Activated CD4-positive, alpha-beta T cell treated with anti-CD3 and anti-CD28 coated beads, Interleukin-2, amount 50 U/mL, for 1 hour (primary cell): ENCODE results near the gene GMEB2.
"Not testable (repeated sequence)": the region's sequence is repeated elsewhere in the genome, so short reads cannot be mapped to it uniquely, and the experiment has no call there.

Experiments used
- DNase-seq: peaks from one replicate; pipeline ENCODE4 v3.0.0-alpha.2; 2020

Gene GMEB2

DNA sequence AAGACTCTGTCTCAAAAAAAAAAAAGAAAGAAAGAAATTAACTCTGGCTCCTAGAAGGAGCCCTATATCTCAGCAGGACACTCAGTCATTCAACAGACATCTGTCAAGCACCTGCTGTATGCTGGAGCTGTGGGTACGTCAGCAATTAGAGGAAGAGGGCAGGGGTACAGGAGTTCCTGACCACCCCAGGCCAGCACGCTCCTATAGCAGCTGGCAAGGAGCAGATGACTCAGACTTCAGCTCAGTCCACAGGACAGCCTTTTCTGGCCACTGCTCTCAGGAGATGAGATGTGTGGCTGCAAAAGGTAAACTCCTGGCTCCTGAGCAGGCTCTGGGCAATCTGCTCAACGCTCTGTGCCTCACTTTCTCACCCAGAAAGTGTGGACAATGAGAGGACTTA is 29.6 kb upstream of the GMEB2 start:
- no peak for DNase-seq

DNA sequence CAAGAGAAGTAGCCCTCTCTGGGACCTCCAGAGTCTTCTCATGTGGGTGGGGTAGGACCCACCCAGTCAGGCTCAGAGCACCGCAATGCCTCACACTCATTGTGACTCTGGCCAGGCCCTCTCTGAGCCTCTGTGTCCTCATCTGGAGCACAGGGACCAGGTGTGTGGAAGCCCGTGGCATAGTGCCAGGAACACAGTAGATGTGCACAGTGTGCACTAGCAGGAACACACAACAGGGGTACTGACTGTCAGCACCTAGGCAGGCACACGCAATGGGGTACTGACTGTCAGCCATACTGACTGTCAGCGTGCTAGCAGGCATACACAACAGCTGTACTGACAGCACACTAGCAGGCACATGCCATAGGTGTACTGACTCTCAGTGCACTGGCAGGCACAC is 28.3 kb upstream of the GMEB2 start:
- DNase-seq = no peak

DNA sequence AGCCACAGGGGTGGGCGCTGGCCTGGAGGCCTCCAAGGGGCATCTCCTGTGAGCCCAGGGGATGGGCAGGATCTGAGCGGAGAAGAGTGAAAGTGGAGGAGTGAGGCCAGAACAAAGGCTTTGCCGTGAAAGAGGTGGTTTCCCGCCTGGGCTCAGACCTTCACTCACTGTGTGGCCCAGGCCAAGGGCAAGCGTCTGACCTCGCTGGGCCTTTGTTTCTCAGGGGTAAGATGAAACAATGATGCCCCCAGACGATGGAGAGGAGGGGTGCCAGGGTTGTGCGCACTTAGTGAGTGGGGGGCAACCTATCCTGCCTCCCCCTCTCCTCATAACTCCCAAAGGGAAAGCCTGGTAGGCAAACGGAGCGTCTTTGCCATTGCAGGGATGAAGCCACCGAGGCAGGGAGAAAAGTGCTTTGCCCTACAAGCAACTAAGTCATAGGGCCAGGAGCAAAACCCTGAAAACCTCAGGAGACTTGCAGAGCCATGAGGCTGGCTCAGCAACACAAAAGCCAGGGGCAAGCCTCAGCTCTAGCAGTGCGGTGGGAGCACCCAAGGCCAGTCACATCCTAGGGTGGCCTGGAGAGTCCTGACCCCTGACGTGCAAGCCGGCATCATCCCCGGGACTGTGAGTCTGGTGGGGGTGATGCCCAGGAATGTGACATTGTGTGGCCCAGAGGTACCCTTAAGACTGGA is 27.2 kb upstream of the GMEB2 start:
- DNase-seq = no peak

DNA sequence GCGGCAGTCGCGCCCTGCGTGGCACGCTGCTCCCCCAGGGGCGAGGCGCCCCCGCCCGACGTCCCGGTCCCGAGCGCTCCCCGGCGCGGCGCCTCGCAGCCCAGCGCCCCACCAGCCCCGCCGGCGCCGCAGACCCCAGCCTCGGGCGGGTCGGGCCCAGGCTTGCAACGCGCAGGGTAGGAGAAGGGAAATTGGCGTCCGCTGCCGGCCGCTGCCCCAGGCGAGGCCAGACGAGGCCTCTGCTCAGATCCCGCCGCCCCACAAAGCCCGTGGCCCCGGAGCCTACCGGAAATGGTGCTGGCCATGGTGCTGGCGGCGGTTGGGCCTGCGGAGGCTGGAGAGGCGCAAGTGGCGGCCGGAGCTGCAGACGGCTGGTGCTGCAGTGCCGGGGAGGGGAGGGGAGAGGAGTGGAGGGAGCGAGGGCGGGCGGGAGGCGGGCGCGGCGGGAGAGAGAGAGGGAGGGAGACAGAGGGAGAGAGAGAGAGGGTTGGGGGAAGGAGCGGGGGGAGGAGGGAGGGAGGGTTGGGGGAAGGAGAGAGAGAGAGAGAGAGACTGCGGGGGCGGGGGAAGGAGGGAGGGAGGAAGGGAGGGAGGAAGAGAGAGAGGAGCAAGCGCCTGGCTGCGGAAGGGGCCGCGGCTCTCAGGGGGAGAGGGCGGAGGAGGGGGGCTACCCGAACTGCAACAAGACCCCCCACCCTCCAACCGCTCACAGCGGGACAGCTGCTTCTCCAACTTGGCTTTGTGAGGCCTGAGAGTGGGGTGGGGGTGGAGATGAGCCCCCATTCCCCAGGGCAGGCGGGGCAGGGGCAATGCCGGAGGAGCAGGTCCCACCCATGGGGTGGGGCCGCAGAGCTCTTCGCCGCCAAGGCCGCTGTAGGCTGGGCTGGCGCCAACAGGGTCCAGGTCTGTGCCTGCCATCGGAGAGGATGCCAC is 26.4 kb upstream of the GMEB2 start, which contains the start of gene STMN3:
Gene STMN3 (minus strand): TSS at position 384 of the 933 bp plus-strand sequence. CDS start 79 bp downstream, at position 305.
- DNase-seq = peak; percentile 65

DNA sequence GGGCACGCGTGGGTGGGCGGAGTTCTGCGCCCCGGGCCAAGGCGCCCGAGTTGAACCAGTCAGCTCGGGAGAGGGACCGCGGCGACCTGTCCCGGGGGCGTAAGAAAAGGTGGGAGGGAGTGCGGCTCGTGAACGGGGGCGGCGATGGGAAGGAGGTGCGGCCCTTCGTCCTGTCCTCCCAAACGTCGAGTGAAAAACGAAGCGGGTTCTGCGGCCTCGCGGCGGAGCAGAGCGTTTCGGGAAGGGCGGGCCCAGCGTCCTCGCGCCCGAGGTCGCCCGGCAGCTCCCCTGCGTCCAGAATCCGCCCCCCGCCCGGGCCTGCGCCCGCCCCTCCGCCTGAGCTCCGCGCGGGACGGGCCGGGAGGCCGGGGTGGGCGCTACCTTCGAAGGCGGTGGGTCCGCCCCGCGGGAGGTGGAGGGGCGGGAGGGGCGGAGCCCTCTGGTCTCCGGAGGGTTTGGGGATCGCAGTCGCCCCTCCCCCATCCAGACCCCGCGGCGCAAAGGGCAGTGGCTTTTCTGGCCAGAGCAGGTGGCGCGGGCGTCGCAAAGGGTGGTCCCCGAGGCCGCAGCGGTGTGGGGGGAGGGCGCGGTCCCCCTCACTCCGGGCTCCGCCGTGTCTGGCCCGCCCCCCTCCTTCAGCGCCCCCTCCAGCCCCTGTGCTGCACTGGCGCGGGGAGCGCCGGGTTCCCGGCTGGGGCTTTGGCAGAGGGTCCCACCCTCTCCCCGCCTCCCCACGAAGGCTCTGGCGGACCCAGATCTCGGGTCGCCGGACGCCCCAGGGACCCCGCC is 25.5 kb upstream of the GMEB2 start:
- DNase-seq = peak; percentile 22

DNA sequence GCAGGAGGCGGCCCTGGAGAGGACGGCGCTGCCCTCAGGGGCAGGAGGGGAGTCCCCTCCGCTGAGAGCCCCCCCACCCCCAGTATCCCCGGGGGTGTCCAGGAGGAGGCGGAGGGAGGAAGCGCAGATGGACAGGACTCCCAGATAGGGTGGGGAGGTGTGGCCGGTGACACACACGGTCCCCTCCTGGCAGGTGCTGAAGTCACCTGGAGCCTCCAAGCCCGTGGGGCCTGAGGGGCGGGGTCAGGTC is 25.0 kb upstream of the GMEB2 start:
- peak; percentile 53 for DNase-seq

DNA sequence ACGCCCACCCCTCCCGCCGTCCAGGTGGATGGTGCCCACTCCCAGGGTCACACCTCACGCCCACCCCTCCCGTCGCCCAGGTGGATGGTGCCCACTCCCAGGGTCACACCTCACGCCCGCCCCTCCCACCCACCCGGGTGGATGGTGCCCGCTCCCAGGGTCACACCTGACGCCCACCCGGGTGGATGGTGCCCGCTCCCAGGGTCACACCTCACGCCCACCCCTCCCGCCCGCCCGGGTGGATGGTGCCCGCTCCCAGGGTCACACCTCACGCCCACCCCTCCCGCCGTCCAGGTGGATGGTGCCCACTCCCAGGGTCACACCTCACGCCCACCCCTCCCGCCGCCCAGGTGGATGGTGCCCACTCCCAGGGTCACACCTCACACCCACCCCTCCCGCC is 23.6 kb upstream of the GMEB2 start:
- DNase-seq = not testable (repeated sequence)

DNA sequence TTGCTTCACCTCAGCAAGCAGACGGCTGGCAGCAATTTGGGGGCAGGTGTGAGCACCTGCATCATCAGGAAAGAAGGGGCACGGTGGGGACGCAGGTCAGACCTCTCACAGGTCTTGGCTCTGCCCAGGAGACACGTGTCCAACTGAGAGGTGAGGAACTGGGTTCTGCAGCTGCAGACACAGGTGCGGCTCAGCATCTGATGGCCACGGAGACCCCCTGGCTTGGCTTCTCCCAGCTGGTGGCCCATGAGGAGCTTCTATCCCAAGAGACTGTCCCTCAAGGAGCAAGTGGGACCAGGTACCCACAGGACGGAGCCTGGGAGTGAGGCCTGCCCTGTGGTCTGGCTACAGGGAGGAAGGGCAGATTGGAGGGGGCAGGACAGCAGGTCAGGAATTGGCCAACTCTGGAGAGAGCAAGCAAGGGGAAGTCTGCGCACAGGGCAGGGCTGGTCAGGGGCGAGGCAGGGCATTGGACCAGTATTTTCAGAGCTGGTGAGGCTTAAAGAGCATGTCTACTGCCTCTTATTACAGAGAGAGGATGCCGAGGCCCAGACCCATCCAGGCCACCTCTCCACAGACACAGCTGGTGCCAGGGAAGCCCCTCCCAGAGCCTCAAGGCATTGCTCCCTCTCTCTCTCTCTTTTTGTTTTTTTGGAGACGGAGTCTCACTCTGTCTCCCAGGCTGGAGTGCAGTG is 22.1 kb upstream of the GMEB2 start:
- no peak for DNase-seq

DNA sequence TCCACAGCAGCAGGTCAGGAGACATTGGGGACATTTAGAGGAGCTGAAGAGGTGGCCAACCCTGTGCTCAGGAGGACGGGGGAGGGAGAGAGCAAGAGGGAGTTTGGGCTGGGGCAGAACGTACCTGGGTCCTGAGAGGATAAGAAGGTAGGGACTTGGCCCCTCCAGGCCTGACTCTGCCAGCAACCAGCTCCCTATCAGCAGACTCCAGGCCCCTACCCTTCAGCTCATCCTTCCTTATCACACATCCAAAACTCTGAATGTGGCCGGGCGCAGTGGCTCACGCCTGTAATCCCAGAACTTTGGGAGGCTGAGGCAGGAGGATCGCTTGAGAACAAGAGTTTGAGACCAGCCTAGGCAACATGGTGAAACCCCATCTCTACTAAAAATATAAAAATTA is 21.3 kb upstream of the GMEB2 start:
- DNase-seq = no peak

DNA sequence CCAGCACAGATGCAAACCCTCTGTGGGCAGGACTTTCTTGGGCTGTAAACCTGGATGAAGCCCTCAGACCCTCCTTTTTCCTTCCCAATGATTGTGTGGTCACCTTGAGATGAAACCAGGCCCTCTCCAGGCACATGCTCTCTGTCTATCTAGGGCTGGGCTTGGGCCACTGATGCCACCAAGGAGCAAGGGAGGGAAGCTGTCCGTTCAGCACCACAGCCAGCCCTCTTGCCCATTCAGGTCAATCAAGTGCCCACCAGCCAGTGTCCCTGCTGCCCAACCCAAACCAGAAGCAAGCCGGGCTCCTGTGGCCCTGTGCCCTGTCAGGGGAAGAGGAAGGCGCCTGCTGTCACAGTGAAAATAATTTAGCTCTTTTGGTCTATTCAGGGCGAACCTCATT is 18.3 kb upstream of the GMEB2 start:
- DNase-seq = no peak

DNA sequence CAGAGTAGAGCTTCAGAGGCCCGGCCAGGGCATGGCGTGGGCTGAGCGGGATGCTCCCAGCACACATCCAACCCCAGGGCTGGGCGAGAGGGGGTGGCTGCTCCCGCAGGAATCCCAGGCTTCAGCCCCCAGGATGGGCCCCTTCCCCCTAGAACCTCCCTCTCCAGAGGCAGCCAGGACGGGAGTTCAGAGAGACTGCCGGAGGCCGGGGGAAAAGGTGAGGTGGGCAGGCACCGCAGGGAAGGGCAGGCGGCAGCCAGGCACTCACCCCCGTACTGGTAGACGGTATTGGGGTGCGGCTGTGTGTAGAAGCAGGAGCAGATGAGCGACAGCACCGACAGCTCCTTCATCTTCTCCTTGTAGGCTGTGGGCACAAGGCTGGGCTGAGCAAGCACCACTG is 17.0 kb upstream of the GMEB2 start:
- no peak for DNase-seq

DNA sequence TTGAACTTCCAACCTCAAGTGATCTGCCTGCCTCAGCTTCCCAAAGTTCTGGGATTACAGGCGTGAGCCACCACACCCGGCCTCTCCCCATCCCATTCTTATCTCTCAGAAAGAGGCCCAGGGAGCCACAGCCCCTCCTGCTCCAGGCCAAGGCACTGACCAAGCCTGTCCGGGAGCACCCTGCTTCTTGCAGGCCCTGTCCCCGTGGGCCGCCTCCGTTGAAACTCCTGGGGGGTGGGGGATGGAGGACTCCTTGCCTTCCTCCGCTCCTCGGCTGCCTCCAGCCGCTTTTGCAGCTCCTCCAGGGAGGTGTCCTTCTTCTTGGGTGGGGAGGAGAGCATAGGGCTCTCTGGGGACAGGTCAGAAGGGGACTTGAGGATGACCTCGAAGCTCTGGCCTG is 16.6 kb upstream of the GMEB2 start:
- DNase-seq = no peak

DNA sequence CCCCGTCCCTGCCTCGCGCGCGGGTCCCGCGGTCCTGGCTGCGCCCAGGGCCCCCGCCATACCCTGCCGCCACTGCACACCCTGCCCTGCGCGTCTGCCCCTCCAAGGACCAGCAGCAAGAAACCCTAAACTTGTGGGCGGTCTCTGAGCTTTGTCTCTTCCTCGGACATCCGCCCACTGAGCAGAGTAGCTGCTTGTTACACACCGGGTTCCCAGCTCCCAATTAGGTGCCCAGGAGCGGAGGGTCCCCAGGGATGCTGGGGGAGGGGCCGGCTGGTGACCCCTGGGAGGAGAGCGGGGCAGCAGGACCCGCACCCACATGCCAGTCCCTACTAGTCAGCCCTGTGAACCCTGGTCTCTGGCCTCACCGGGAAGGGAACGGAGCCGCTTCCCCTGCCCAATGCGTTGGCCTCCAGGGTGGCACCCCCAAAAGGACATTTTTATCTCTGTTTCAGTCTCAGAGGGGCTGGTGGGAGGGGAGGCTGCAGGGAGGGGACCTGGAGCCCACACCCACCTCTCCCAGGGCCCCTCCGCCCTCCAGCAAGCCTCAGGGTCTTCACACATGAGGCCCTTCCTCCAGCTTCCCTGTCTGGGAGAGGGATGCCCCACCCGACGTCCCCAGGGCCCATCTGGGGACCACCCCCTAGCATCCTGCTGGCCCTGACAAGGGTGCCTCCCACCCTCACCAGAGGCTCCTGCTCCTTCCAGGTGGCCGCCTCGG is 15.8 kb upstream of the GMEB2 start:
- no peak for DNase-seq

DNA sequence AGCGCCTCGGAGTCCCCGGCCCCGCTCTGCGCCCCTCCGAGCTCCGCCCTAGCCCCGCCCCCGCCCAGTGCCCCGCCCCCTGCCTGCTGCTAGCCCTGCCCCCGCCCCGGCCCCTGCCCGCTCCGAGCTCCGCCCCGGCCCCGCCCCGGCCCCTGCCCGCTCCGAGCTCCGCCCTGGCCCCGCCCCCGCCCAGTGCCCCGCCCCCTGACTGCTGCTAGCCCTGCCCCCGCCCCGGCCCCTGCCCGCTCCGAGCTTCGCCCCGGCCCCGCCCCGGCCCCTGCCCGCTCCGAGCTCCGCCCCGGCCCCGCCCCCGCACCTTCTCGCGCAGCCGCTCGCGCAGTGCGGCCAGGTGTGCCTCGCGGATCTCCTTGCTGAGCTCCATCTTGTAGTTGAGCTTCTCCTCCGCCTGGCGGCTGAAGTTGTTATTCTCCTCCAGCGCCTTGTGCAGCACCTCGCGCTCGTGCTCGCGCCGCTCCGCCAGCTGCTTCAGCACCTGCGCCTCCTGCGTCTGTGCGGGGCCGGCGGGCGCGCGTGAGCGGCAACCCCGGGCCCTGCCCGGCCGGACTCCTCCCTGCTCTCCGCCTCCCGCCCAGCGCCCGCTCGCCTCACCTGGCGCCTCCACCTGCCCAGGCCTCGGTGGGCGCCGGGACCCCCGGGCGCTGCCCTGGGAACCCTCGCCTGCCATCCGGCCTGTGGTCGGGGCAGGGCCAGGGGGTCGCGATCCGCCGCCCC is 15.1 kb upstream of the GMEB2 start:
- peak; percentile 99 for DNase-seq

DNA sequence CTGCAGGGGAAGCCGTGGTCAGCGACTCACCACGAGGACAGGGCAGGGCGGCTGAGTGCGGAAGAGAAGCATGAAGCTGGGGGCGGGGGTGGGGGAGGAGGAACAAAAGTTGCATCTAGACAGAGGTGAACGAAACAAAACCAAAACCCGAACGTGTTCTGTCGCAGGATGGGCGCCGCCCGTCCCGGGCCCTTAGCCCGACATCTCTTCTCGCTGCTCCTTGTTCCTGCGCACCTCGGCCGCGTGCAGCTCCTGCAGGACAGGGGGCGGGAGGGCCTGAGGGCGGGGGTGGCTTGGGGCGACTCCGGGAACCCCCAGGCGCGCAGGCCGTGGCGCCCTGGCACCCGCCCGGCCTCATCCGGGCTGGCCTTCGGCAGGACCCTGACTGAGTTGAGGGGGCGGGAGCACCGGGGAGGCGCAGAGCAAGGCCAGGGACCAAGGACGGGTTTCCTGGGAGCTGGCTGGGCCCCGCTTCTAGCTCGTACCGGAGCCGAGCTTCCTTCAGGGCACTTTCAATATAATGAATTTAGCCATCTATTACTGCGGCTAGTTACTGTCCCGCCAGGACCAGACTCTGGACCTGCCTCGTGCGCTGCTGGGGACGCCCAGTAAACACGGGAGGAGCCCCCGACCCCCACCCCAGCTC is 14.4 kb upstream of the GMEB2 start:
- DNase-seq = peak; percentile 57

DNA sequence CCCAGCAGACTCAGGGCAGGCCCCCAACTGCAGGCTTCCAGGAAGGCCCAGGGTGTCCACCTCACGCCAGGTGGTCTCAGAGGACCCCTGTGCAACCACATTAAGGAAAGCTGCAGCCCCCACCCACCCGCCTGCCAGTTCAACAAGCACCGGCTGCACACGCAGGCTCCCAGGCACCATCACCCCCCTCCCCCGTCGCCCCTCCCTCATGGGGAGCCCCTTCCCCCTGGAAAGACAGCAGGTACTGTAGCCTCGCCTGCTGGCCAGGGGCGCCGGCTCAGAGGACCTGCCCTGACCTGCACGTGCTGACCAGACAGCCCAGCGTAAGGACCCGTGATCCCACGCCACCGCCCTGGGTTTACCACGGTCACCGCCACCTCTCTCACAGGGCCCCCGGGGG is 13.8 kb upstream of the GMEB2 start:
- peak; percentile 37 for DNase-seq

DNA sequence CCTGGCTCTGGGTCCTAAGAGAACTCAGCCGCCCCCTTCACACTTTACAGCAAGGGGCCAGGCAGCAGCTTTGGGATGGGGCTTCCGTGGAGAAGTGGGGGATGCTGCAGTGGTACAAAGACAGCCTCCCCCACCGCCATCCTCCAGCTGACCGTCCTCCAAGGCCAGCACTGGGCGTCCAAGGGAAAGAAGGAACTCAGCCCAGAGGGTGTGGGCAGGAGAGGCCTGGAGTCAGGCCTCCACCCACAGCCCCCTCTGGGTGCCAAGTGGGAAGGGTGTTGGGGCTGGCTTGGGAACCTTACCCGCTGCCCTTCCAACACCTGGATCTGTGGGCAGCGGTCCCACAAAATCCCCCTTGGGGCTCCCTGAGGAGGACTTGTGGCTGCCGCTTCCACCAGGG is 13.2 kb upstream of the GMEB2 start:
- DNase-seq = no peak

DNA sequence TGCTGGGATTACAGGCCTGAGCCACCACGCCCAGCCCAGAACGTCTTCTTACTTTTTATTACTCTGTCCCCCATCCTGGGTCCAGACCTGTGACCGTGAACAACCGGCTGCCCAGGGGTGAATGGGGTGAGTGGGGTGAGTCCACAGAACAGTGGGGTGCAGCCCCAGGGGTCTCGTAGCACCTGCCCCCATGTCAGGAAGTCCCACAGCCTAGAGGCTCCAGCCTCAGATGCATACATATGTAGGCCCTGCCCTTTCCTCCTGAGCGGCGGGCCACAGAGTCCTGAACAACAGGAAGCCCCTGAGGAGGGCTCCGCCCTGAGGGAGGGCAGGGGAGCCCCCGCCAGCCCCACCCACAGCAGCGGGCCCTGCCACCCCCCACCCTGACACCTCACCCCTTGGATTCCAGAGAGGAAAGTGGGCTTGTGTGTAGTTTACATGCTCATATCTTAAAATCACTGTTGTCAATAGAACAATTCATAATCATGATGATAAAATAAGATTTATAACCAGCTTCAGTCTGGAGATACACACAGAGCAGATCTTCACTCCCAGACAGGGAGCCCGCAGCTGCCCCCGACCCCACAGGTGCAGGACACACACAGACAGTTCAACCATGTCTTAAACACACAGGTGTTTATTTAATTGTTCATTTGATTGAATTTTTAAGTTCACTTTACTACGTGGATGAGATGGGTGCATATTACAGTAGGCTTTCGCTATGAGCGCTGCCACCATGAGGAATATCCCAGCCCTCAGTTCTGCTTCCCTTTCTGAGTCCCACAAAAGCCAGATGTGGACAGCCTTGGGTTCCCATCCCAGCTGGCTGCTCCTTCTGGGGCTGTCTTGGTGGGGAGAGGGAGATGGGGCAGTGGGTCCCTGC is 12.4 kb upstream of the GMEB2 start:
- peak; percentile 81 for DNase-seq

DNA sequence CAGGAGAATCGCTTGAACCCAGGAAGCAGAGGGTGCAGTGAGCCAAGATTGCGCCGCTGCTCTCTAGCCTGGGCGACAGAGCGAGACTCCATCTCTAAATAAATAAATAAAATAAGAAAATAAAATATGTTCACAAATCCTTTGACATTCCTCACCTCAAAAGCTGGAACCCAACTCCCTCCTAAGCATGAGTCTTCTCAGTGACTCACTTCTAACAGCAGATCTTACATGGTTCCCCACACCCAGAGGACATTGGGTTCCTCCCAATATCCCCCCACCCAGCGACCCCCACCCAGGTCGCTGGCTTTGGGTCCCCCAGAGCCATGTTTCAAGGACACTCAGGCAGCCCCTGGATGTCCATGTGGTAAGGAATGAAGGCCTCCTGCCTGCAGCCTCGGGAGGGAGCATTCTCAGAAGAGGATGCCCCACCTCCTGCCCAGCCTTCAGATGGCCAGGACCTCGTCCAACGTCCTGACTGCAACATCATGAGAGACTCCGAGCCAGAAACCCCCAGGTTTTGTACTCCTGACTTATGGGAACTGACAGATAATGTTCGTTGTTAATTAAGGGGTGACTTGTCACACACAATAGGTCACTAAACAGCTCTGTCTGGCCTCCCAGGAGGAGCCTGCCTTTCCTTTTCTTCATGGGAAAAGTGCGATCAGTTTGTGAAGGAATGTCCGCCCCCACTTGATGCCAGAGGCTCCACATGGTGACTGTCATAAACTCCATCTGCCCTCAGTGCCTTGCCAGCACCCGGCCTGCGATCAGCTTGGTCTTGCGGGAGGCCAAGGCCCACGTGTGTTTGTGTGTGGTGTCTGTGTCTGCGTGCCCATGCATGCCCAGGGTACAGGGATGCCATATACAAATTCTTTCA is 10.1 kb upstream of the GMEB2 start:
- no peak for DNase-seq
